SK-N-SH treated with all-trans-retinoic acid at 6 μM for 48 hours (cell line): ENCODE results near the gene AEN.

Experiments
- ARNTL ChIP-seq: fragments of 450-650 bp; formaldehyde crosslinking; IDR thresholded peaks from 2 replicates; pipeline ENCODE4 v1.5.0; 2020; ENCODE audit warnings: low read depth, mild to moderate bottlenecking, moderate library complexity, borderline replicate concordance
- CREB5 ChIP-seq: fragments of 250-450 bp; sonication (Bioruptor Pico); IDR thresholded peaks from 2 replicates; pipeline ENCODE4 v1.5.1; 2020; ENCODE audit warnings: low read depth, mild to moderate bottlenecking, moderate library complexity
- ESRRG ChIP-seq: fragments of 250-450 bp; sonication (Bioruptor Pico); IDR thresholded peaks from 2 replicates; pipeline ENCODE4 v1.6.1; 2021; ENCODE audit warnings: mild to moderate bottlenecking
- ISL1 ChIP-seq: fragments of 250-450 bp; sonication (Bioruptor Pico); IDR thresholded peaks from 2 replicates; pipeline ENCODE4 v2.1.2; 2022; ENCODE audit warnings: mild to moderate bottlenecking, moderate library complexity
- OSR1 ChIP-seq: fragments of 250-450 bp; sonication (Bioruptor Pico); IDR thresholded peaks from 2 replicates; pipeline ENCODE4 v1.8.0; 2022; ENCODE audit warnings: moderate library complexity, mild to moderate bottlenecking, inconsistent platforms
- RARB ChIP-seq: fragments of 250-450 bp; sonication (Bioruptor Pico); IDR thresholded peaks from 2 replicates; pipeline ENCODE4 v1.8.0; 2021; ENCODE audit warnings: mild to moderate bottlenecking, moderate library complexity
- ZFP3 ChIP-seq: fragments of 250-450 bp; sonication (Bioruptor Pico); IDR thresholded peaks from 2 replicates; pipeline ENCODE4 v1.5.0; 2020; ENCODE audit warnings: mild to moderate bottlenecking, moderate library complexity
- ZFP30 ChIP-seq: fragments of 450-650 bp; formaldehyde crosslinking; IDR thresholded peaks from 2 replicates; pipeline ENCODE4 v1.5.0; 2022; ENCODE audit warnings: mild to moderate bottlenecking, moderate library complexity
- ZNF565 ChIP-seq: fragments of 450-650 bp; formaldehyde crosslinking; conservative IDR thresholded peaks from 2 replicates; pipeline ENCODE4 v1.5.0; 2020; ENCODE audit warnings: low read depth, mild to moderate bottlenecking, moderate library complexity

- TF ChIP-seq ZFP3 (CRISPR knock-in tag), result no peak
- TF ChIP-seq RARB (CRISPR knock-in tag), result no peak
- no peak for TF ChIP-seq OSR1 (CRISPR knock-in tag)
- no peak for TF ChIP-seq ISL1 (CRISPR knock-in tag)
- no peak for TF ChIP-seq CREB5 (CRISPR knock-in tag)
- TF ChIP-seq ZFP30, result no peak
- TF ChIP-seq ARNTL (CRISPR knock-in tag), result no peak
- TF ChIP-seq ESRRG, result no peak
- TF ChIP-seq ZNF565 (CRISPR knock-in tag), result no peak
Observed at GRCh38 chr15:88624971-88625490, 3.9 kb downstream of the AEN start.
